GM13976 (cell line): ENCODE data around the gene C7orf33.
"Not testable (repeated sequence)": the region's sequence is repeated elsewhere in the genome, so short reads cannot be mapped to it uniquely, and the experiment has no call there.

Experiments used
- DNase-seq: peaks from one replicate; pipeline ENCODE4 v3.0.0; 2012; ENCODE audit warnings: low spot score
- in situ Hi-C: fragments of 300-500 bp; cut with MboI; formaldehyde crosslinking; loops from one replicate; pipeline ENCODE4 v1.12.0; 2022; ENCODE audit warnings: low sequenced_read_pairs, mixed read lengths, inconsistent platforms; ENCODE audit not compliant: unreplicated experiment
- TF ChIP-seq, protein P1 (sequence below): IDR thresholded peaks from 2 replicates; pipeline ENCODE4 v1.5.1; 2012; ENCODE audit warnings: borderline replicate concordance, mild to moderate bottlenecking; ENCODE audit not compliant: insufficient read depth; ENCODE audit errors: extremely low read depth, missing control alignments, control extremely low read depth

C7orf33 gene

DNA sequence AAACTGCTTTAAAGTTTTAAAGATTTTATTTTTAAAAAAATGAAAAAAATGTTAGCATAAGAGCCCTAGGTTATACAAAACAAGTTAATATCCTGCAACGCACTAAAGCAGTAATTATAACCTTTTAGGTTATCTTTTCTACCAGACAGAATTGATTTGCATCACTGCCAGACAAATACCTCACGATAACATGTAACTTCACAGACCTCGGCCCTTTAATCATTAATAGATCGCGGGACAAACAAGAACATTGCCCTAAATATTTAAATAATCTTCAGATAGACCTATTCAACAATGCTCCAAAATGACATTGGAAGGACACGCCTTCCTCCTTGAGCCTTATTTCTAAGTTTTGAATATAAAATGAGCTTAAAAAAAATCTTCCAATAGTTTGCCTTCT is 23.8 kb upstream of the C7orf33 start:
- no peak for DNase-seq
- in situ Hi-C loops: no loop called here
- TF ChIP-seq, protein P1, sequence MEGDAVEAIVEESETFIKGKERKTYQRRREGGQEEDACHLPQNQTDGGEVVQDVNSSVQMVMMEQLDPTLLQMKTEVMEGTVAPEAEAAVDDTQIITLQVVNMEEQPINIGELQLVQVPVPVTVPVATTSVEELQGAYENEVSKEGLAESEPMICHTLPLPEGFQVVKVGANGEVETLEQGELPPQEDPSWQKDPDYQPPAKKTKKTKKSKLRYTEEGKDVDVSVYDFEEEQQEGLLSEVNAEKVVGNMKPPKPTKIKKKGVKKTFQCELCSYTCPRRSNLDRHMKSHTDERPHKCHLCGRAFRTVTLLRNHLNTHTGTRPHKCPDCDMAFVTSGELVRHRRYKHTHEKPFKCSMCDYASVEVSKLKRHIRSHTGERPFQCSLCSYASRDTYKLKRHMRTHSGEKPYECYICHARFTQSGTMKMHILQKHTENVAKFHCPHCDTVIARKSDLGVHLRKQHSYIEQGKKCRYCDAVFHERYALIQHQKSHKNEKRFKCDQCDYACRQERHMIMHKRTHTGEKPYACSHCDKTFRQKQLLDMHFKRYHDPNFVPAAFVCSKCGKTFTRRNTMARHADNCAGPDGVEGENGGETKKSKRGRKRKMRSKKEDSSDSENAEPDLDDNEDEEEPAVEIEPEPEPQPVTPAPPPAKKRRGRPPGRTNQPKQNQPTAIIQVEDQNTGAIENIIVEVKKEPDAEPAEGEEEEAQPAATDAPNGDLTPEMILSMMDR: no peak

DNA sequence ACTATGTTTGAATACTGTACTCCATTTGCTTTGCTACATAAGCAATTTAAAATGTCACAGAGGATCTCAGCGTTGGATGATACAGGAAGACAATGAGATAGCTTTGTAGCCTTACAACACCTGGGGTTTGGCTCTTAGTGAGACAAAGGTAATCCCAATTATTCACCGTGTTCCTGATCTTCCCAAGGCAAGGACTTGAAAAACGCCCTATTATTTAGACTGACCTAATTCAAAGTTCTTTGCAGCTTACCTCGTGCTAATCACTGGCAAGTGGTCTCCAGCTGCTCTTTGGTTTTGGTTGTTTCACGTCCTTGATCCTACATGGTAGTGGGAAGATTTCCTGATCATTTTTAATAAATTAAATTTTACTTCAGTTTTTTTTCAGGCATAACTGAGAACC is 23.0 kb upstream of the C7orf33 start:
- in situ Hi-C loops: no loop called here
- TF ChIP-seq, protein P1: no peak
- no peak for DNase-seq

DNA sequence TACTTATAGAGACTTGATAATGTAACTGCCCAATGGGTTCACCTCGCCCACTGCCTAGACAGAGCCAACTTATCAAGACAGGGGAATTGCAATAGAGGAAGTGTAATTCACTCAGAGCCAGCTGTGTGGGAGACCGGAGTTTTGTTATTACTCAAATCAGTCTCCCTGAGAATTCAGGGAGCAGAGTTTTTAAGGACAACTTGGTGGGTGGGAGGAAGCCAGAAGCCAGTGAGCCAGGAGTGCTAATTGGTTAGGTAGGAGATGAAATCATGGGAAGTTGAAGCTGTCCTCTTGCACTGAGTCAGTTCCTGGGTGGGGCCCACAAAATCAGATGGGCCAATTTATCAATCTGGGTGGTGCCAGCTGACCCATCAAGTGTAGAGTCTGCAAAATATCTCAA is 20.1 kb upstream of the C7orf33 start:
- in situ Hi-C loops: loop anchor here (10.0 kb wide), 1 partner anchor 394 kb away; no protein-coding TSS in a partner anchor
- DNase-seq: no peak
- TF ChIP-seq, protein P1: no peak

DNA sequence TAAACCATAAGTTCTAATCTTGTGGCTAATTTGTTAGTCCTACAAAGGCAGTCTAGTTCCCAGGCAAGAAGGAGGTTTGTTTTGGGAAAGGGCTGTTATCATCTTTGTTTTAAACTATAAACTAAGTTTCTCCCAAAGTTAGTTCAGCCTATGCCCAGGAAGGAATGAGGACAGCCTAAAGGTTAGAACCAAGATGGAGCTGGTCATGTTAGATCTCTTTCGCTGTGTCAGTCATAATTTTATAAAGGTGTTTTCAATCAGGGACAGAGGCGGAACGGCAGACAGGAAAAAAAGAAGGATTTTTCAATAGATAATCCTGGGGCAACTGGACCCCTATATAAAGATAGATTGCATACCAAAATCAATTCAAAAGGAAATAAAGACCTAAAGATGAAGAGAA is 19.6 kb upstream of the C7orf33 start:
- not testable (repeated sequence) for DNase-seq
- in situ Hi-C loops: loop anchor here (10.0 kb wide), 1 partner anchor 394 kb away; no protein-coding TSS in a partner anchor

DNA sequence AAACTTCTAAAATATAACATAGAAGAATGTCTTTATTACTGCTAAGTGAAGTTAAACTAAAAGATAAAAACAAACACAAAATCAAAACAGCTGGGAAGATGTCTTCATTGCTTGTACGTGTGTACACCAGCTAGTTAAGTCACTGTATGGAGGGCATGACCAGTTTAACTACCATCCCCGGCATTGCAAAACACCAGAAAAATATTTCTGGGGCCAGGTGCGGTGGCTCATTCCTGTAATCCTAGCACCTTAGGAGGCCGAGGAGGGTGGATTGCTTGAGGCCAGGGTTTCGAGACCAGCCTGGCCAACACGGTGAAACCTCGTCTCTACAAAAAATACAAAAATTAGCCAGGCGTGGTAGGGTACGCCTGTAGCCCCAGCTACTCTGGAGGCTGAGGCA is 19.2 kb upstream of the C7orf33 start:
- TF ChIP-seq, protein P1: no peak
- in situ Hi-C loops: loop anchor here (10.0 kb wide), 1 partner anchor 393 kb away; no protein-coding TSS in a partner anchor
- no peak for DNase-seq

DNA sequence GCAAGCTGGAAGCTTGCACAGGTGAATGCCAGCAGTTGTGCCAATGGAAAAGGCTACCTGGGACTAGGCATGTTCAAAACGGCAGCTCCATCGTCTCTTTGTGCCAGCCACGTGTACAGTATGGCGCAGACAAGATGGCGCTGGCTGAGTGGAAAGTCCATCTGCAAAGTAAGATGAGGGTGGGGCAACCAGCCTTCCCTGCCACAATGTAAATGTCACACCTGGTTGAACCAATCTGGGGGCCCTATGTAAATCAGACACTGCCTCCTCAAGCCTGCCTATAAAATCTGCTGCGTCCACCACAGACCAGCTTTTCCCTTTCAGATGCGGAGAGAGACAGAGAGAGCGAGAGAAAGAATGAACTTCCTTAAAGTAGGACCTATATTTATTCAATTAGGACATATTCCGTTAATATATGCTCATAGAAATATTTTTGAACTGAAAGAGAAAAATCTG is 18.5 kb upstream of the C7orf33 start:
- TF ChIP-seq, protein P1: no peak
- DNase-seq: no peak
- in situ Hi-C loops: loop anchor here (10.0 kb wide), 1 partner anchor 393 kb away; no protein-coding TSS in a partner anchor

DNA sequence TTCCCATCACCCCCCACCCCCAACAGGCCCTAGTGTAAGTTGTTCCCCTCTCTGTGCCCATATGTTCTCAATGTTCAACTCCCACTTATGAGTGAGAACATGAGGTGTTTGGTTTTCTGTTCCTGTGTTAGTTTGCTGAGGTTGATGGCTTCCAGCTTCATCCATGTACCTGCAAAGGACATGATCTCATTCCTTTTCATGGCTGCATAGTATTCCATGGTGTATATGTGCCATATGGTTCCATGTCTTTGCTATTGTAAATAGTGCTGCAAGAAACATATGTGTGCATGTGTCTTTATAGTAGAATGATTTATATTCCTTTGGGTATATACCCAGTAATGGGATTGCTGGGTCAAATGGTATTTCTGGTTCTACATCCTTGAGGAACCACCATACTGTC is 17.0 kb upstream of the C7orf33 start:
- in situ Hi-C loops: loop anchor here (10.0 kb wide), 1 partner anchor 391 kb away; no protein-coding TSS in a partner anchor
- not testable (repeated sequence) for DNase-seq
